GM19025 (cell line): ENCODE data around the gene SLC48A1.

Source experiments
- ATAC-seq: cut with Tn5 transposase; IDR thresholded peaks from one replicate; pipeline ENCODE4 v1.9.1; 2021; ENCODE audit warnings: mild to moderate bottlenecking, low read depth, moderate library complexity; ENCODE audit not compliant: unreplicated experiment

SLC48A1 gene

GRCh38 chr12:47744005-47744651 is 28.9 kb upstream of the SLC48A1 start:
- ATAC-seq = no peak

- ATAC-seq = no peak
Measured at GRCh38 chr12:47744778-47745436, 28.1 kb upstream of the SLC48A1 start.

DNA sequence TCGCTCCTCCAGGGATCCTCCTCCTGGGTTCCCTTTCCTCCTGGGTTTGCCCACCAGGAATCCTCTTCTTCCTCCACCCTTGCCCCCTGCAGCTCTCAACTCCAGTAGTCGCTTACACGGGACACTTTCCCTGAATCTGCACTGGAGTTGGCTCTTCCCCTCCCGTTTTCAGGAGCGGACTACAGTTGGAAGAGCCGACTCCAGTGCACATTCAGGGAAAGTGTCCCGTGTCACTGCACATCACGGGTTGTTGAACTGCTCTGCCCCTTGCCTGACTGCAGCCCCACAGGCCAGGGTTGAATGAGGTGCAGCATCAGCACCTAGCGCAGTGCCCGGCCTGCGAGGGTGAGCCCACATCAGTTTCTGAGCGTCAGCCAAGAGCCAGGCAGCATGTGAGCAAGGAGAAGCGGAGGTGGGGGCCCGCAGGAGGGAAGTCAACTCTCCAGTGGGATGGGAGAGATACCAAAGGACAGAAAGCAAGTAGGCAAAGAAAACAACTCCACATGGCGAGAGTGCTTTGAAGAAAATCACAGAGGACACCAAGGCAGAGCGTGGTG is 27.5 kb upstream of the SLC48A1 start:
- no peak for ATAC-seq

DNA sequence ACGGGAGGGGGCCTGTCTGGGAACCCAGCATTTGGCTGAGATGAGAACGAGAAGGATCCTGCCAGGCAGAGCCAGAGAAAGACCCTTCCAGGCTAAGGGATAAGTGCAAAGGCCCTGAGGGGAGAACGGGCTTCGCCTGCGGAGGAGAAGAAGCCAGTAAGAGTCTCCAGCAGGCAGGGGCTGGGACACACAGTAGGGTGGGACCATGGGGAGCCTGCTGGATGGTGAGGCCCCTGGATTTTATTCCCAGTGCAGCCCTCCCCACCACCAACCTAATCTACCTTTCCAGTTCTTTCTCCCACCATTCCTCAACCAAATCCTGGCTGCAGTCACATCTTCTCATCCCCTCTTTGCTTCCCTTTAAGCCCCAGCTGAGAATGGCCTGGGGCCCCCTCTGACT is 27.0 kb upstream of the SLC48A1 start:
- no peak for ATAC-seq

GRCh38 chr12:47746523-47746922 is 26.5 kb upstream of the SLC48A1 start:
- no peak for ATAC-seq

GRCh38 chr12:47747126-47747525 is 25.9 kb upstream of the SLC48A1 start:
- ATAC-seq = no peak

DNA sequence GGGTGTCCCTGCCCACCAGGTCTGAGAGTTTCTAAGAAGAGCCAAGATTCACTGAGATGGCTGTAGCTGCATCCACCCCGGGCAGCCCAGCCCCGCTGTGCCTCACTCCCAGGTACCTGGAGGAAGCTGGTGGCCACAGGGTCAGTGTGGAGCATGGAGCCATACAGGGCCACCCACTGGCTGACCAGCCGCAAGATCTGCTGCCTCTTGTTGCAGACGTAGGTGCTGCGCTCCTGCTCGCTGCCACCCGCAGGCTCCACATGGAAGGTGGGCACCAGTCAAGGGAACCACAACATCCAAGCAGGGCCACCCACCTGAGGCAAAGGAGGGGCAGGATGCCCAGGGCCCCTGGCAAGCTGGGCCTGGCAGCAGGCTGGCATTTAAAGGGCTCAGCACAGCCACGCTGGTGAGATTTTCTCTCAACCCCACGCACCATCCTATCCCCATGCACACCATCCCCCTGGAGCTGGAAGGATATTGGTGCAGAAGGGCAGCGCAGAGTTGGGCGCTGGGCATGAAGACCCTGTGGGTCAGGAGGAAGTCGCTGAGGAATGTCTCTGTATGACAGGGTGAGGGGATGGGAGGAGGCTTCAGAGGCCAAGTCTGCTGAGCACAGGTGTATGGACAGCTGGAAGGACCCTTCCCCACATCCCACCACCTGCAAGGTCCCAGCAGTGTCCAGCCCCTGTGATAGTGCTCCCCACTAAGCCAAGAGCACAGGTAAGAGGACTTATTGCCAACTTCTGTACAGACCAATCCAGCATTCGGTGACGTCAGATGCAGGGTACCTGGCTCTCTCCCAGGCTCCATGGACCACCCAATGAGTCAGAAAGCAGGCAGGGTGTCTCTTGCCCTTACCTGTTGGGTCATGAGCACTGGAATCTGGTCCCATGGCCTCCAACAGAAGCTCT is 25.2 kb upstream of the SLC48A1 start:
- ATAC-seq = no peak

DNA sequence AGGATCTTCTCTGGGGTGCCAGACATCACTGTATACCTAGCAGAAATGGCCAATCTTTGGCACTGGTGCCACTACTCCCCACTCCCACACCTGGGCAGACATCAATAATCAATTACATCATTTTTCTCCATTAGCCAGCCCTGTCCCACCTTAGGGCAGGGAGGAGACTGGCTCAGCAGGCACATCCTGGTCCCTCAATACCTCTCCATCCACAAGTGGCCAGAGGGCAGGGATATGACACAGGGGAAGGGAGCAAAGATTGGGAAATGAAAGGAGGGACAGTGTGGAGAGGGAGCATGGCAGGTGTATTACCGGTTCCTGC is 24.6 kb upstream of the SLC48A1 start:
- no peak for ATAC-seq

DNA sequence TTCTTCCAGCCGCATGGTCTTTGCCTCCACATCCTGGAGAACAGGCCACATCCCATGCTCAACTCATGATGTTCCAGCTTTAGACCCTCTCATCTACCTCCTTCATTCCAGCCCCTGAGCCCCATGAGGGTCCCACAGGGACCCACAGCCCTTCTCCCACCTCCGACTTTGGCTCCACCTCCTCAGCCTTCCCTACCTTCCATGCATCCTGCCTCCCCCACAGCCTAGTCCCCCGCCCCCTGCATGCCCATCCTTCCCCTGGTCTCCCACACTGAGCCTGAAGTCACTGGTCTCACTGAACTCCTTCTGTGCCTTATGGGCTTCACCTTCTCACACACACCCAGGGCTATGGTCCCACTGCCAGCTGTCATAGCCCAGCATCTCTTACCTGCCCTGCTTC is 24.1 kb upstream of the SLC48A1 start:
- no peak for ATAC-seq

GRCh38 chr12:47750229-47750798 is 22.7 kb upstream of the SLC48A1 start:
- ATAC-seq = no peak

- no peak for ATAC-seq
Measured at GRCh38 chr12:47750916-47751470, 22.0 kb upstream of the SLC48A1 start.

DNA sequence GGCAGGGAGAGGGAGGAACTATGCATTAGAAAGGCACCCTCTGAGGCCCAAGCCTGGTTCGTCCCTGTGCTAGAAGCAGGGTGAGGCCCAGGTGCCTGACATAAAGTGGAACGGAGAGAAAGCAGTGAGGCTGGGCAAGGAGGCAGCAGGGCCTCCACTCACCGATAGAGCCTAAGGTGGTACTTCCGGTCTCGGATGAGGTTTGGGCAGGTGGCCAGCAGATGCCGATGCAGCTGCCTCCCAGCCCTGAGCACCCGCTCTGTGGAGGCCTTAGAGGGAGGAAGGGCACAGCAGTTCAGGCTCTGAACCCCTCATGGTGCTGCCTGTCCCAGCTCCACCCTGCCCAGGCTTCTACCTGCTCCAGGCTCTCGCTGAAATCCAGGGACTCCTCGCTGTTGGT is 21.5 kb upstream of the SLC48A1 start:
- ATAC-seq = no peak

GRCh38 chr12:47752121-47752520 is 20.9 kb upstream of the SLC48A1 start:
- ATAC-seq = no peak

DNA sequence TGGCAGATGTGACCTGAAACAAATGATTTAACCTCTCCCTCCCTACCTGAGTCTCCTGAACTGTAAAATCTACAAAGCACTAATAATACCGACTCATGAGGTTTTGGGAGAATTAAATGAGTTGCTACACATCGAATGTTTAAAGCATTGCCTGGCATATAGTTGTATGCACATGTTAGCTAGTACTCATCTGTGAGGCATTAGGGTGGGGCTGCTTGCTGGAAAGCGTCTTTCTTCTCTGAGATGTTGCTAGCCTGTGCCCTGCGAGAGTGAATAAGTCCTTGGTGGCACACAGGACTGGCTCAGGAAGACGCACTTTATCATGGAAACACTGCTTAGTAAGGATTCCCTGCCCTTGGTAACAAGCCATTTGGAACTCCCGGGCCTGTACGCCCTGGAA is 20.5 kb upstream of the SLC48A1 start:
- no peak for ATAC-seq

DNA sequence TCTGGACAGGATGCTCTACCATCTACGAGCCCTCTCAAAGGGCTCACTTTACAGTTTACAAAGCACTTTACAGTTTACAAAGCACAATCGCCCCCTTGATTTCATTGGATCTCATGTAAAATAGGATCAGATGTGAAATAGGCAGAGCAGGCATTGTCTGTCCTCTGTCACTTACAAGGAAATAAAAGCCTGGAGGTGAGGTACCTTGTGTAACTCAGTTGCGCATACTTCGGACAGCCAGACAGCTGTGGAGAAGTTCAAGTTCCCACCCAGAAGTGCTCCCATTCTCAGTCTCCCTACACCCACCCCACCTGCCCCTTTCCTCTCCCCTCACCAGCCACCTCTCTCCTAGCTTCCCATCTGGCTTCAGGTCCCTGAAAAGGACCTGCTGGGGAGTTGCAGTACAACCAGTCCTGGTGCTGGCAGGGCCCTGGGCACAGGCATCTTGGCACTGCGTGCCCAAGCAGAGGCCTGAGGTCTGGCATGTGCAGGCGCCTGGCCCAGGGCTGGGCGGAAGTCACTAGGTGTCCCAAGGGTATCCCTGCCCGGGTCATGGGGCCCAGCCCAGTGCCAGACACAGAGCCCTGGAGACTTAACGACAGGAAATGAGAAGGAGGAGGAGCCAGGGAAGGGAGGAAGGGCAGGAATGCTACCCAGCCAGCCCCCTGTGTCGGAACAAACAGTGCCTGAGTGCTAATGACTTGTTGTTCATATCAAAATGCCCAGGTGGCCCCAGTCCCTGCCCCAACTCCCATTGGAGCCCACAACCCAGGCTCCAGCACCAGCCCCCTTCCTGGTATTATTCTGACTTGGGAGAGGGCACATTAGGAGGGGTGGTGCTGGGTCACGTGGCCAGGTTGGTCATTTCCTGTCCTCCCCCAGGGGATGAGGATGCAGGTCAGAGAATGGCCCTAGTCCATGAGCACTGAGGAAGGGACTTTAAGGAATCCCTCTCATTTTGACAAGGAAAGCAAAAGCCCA is 19.7 kb upstream of the SLC48A1 start:
- no peak for ATAC-seq

GRCh38 chr12:47754126-47754525 is 18.9 kb upstream of the SLC48A1 start:
- ATAC-seq = no peak

GRCh38 chr12:47754881-47755280 is 18.2 kb upstream of the SLC48A1 start:
- peak; percentile 11 for ATAC-seq

GRCh38 chr12:47755655-47756562 is 17.1 kb upstream of the SLC48A1 start:
- ATAC-seq = peak; percentile 71
